Smooth muscle cell (in vitro differentiated cells): ENCODE data around the gene CSTB. TPM values are rescaled to one million over a fixed set of nuclear protein-coding genes. Genes with fewer than 3 reads are reported as not detected.
A peak's percentile ranks its signal among the peaks of the same experiment; 100 is the strongest.

Experiments
- DNase-seq: peaks from one replicate; lab custom pipeline; 2025; ENCODE audit not compliant: unreplicated experiment; lab: John Stamatoyannopoulos, UW
- H2AFZ ChIP-seq: fragments of 200-600 bp; sonication (generic); 2 replicates; pipeline ENCODE4 v1.6.0; 2016; ENCODE audit warnings: antibody characterized with exemption, low read depth, mild to moderate bottlenecking
- H3F3A ChIP-seq: fragments of 200-600 bp; sonication (generic); 2 replicates; pipeline ENCODE4 v1.6.0; 2017; ENCODE audit warnings: antibody characterized with exemption, low read depth
- H3K27ac ChIP-seq: fragments of 200-600 bp; sonication (generic); 2 replicates; pipeline ENCODE4 v1.5.1; 2016; ENCODE audit warnings: low read depth, mild to moderate bottlenecking
- H3K27me3 ChIP-seq: fragments of 200-600 bp; sonication (generic); 2 replicates; pipeline ENCODE4 v1.6.1; 2016; ENCODE audit warnings: low read depth, mild to moderate bottlenecking
- H3K36me3 ChIP-seq: fragments of 200-600 bp; sonication (generic); 2 replicates; pipeline ENCODE4 v1.5.1; 2016; ENCODE audit warnings: low read depth
- H3K4me1 ChIP-seq: fragments of 200-600 bp; sonication (generic); 2 replicates; pipeline ENCODE4 v1.5.1; 2016; ENCODE audit warnings: low read depth
- H3K4me2 ChIP-seq: fragments of 200-600 bp; sonication (generic); 2 replicates; pipeline ENCODE4 v1.6.0; 2016; ENCODE audit warnings: mild to moderate bottlenecking
- H3K4me3 ChIP-seq: fragments of 200-600 bp; sonication (generic); 2 replicates; pipeline ENCODE4 v1.5.1; 2016; ENCODE audit warnings: mild to moderate bottlenecking
- H3K79me2 ChIP-seq: fragments of 200-600 bp; sonication (generic); 2 replicates; pipeline ENCODE4 v1.6.0; 2016; ENCODE audit warnings: low read depth, mild to moderate bottlenecking
- H3K9ac ChIP-seq: fragments of 200-600 bp; sonication (generic); 2 replicates; pipeline ENCODE4 v1.6.0; 2016; ENCODE audit warnings: low read depth
- H3K9me3 ChIP-seq: fragments of 200-600 bp; sonication (generic); replicated peaks from 2 replicates; pipeline ENCODE4 v1.5.1; 2016; ENCODE audit warnings: low read depth
- H4K20me1 ChIP-seq: fragments of 200-600 bp; sonication (generic); 2 replicates; pipeline ENCODE4 v1.6.0; 2016; ENCODE audit warnings: low read depth
- WGBS: methylation state at CpG from one replicate; pipeline ENCODE4 v1.1.7; 2016; ENCODE audit warnings: low lambda C conversion rate; 5-methylcytosine and 5-hydroxymethylcytosine counted together
- polyA plus RNA-seq: library from polyadenylated mRNA; unstranded; fragments of >200 nt; fragmentation: Nextera tagmentation; extraction: Ambion mirVana; gene quantifications from 2 replicates; pipeline ENCODE4 v1.2.1, GENCODE V29; 2016
- total RNA-seq: library from RNA; depleted of rRNA; stranded (reverse); fragments of >200 nt; gene quantifications from 2 replicates; pipeline ENCODE4 v1.2.3, GENCODE V29; 2014
- TF ChIP-seq, protein P1 (sequence below): fragments of 200-600 bp; sonication (generic); IDR thresholded peaks from 2 replicates; pipeline ENCODE4 v1.5.1; 2017; ENCODE audit warnings: borderline replicate concordance, mild to moderate bottlenecking, antibody characterized with exemption; ENCODE audit not compliant: insufficient read depth, poor library complexity, severe bottlenecking

Gene CSTB
- total and polyA plus RNA-seq, 2 experiments from 2014 or later: 29.9 to 74.0 TPM

DNA sequence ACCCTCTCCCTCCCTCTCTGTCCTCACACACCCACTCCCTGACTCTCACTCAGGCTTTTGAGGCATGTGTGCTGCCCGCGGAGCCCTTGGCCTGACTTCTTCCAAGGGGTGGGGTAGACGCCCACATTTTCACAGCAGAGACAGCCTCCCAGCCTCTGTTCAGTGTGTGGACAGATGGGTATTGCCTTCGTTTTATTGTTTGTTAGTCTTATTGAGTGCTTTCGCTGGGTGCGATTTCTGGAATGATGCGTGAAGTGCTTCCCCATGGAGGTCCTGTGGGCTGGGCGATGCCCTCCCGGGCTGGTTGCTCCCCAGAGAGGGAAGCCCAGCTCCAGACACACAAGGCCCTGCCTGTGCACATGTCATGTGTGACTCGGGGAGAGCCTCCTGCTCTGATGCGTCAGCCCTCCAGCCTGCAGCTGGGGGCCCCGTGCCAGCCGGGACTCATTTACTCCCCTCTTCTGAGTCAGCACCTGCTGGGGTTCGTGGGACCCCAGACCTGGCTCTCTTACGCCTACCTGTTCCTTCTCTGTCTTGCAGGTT is 42.5 kb downstream of the CSTB start:
- Histone ChIP-seq H3K36me3 (no peaks in the 10 kb centered on the region), H3K4me2 (peak overlapping the region; percentile 51), H3K27me3 (no peaks in the 10 kb centered on the region), H2AFZ (no peak overlapping the region), H3K79me2 (peaks cover 64% of the 10 kb centered on the region), H3F3A (peaks cover 10% of the 10 kb centered on the region), H3K9me3 (no peaks in the 10 kb centered on the region), H3K4me1 (peaks cover 9% of the 10 kb centered on the region), H3K9ac (no peak overlapping the region), H3K27ac (peak overlapping the region; percentile 58), H3K4me3 (no peak overlapping the region), H4K20me1 (peaks cover 92% of the 10 kb centered on the region)
- DNase-seq: no peak
- TF ChIP-seq, protein P1, sequence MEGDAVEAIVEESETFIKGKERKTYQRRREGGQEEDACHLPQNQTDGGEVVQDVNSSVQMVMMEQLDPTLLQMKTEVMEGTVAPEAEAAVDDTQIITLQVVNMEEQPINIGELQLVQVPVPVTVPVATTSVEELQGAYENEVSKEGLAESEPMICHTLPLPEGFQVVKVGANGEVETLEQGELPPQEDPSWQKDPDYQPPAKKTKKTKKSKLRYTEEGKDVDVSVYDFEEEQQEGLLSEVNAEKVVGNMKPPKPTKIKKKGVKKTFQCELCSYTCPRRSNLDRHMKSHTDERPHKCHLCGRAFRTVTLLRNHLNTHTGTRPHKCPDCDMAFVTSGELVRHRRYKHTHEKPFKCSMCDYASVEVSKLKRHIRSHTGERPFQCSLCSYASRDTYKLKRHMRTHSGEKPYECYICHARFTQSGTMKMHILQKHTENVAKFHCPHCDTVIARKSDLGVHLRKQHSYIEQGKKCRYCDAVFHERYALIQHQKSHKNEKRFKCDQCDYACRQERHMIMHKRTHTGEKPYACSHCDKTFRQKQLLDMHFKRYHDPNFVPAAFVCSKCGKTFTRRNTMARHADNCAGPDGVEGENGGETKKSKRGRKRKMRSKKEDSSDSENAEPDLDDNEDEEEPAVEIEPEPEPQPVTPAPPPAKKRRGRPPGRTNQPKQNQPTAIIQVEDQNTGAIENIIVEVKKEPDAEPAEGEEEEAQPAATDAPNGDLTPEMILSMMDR: no peak
- 42% methylated on average over 15 of the region's 15 CpGs for WGBS

DNA sequence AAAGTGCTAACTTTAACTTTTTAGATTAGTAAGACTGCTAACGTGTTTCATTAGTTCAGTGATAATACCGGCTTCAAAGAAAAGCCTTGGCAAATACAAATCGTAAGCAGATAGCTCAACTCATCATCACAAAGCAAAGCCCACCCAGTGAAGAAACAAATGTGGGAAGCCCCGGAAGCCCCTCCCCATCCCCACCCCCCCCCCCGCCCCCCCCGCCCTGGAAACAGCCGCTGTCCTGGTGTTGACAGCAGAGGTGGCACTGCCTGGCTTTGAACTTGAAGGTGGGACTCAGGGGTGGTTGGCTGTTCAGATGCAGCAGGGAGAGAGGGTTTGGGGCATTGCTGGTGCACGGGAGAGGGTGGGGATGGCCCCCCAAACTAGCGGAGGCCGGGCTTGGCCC is 43.0 kb downstream of the CSTB start:
- no peak overlapping the region for H3K9ac ChIP-seq
- peaks cover 87% of the 10 kb centered on the region for H4K20me1 ChIP-seq
- H3K27me3 ChIP-seq: no peaks in the 10 kb centered on the region
- H2AFZ ChIP-seq: no peak overlapping the region
- H3F3A ChIP-seq: peaks cover 10% of the 10 kb centered on the region
- H3K4me3 ChIP-seq: no peak overlapping the region
- peaks cover 11% of the 10 kb centered on the region for H3K4me1 ChIP-seq
- no peak for DNase-seq
- H3K4me2 ChIP-seq: peak overlapping the region; percentile 51
- H3K9me3 ChIP-seq: no peaks in the 10 kb centered on the region
- H3K27ac ChIP-seq: peak overlapping the region; percentile 58
- WGBS: 55% methylated on average over 7 of the region's 10 CpGs
- TF ChIP-seq, protein P1: no peak
- no peaks in the 10 kb centered on the region for H3K36me3 ChIP-seq
- peaks cover 64% of the 10 kb centered on the region for H3K79me2 ChIP-seq

DNA sequence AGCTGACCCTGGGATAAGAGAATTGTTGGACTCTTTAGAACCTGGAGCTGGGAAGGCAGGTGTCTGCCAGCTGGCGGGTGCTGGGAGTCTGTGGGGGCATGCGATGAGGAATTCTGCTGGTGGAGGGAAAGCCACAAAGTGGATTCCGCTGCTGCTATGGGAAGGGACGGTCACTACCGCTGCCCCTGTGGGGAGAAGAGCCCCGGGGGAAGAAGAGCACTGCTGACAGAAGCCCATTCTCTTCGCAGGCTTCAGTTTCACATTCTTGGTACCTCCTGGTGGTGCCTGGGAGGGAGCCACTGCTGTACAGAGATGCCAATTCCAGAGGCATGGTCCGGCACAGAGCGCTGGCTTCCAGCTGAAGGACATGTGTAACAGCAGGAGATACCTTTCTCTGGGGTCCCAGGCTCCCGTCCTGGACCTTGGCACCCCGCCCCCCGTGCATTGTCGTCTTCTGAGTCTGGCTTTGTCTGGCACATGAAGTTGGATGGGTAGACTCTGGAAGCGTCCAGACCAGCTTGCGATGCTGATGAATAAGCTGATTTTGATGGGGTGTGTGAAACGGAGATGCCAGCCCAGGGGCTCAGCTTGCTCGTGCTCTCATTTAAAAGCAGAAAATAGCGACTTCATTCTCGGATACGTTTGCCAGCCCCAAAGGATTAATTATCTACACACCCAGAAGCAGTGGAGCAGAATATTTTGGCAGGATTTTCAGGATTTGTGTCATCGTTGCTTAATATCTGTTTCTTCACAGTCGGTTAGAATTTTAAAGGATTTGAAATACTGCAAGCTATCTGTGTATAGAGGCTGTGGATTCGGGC is 44.0 kb downstream of the CSTB start:
- no peak for DNase-seq
- Histone ChIP-seq H2AFZ (no peak overlapping the region), H3K4me1 (peaks cover 19% of the 10 kb centered on the region), H3K36me3 (no peaks in the 10 kb centered on the region), H3K79me2 (peaks cover 57% of the 10 kb centered on the region), H3K27me3 (no peaks in the 10 kb centered on the region), H3K9ac (no peak overlapping the region), H3F3A (peaks cover 15% of the 10 kb centered on the region), H3K4me2 (peak overlapping the region; percentile 7), H3K4me3 (no peak overlapping the region), H3K27ac (peak overlapping the region; percentile 16), H3K9me3 (no peaks in the 10 kb centered on the region), H4K20me1 (peaks cover 86% of the 10 kb centered on the region)
- WGBS: 77% methylated on average over 23 of the region's 23 CpGs
- TF ChIP-seq, protein P1: no peak
